ENCODE measurements around the gene NFXL1. TPM values are rescaled to one million over a fixed set of nuclear protein-coding genes. Genes with fewer than 3 reads are reported as not detected.

NFXL1 gene
- total RNA-seq, 4 donors from 2014 or later: 7.0 to 31.4 (median 14.5) TPM

- no peak overlapping the region for H3K4me3 ChIP-seq
- no peak overlapping the region for H3K27ac ChIP-seq
- DNase-seq: no peak
- no peak for TF ChIP-seq POLR2A (IDR thresholded peaks at IDR 0.05)
- no peak for TF ChIP-seq CTCF (IDR thresholded peaks at IDR 0.05)
- H3K36me3 ChIP-seq: no peaks in the 10 kb centered on the region
- no peaks in the 10 kb centered on the region for H3K27me3 ChIP-seq
- no peaks in the 10 kb centered on the region for H3K4me1 ChIP-seq
- no peaks in the 10 kb centered on the region for H3K9me3 ChIP-seq
These were observed 54.1 kb downstream of the NFXL1 start for GRCh38 chr4:47860305-47860704.

GRCh38 chr4:47858006-47858405 lies 56.4 kb downstream of the NFXL1 start:
- peaks cover 0 to 4% (median 0%) of the 10 kb centered on the region in 3 donors for H3K36me3 ChIP-seq
- no peak overlapping the region for H3K27ac ChIP-seq
- no peaks in the 10 kb centered on the region for H3K4me1 ChIP-seq
- TF ChIP-seq POLR2A (IDR thresholded peaks at IDR 0.05) (no peak), CTCF (IDR thresholded peaks at IDR 0.05) (no peak)
- DNase-seq: no peak
- H3K9me3 ChIP-seq: no peaks in the 10 kb centered on the region
- H3K4me3 ChIP-seq: no peak overlapping the region
- no peaks in the 10 kb centered on the region for H3K27me3 ChIP-seq

- no peaks in the 10 kb centered on the region for H3K4me1 ChIP-seq
- H3K36me3 ChIP-seq: peaks cover 0 to 4% (median 0%) of the 10 kb centered on the region in 3 donors
- H3K27ac ChIP-seq: no peak overlapping the region
- DNase-seq: no peak
- no peaks in the 10 kb centered on the region for H3K9me3 ChIP-seq
- TF ChIP-seq POLR2A (IDR thresholded peaks at IDR 0.05): no peak
- no peak for TF ChIP-seq CTCF (IDR thresholded peaks at IDR 0.05)
- H3K27me3 ChIP-seq: no peaks in the 10 kb centered on the region
- no peak overlapping the region for H3K4me3 ChIP-seq
These were observed 57.7 kb downstream of the NFXL1 start for GRCh38 chr4:47856713-47857112.

- H3K4me3 ChIP-seq: no peak overlapping the region
- H3K36me3 ChIP-seq: peaks cover 0 to 4% (median 0%) of the 10 kb centered on the region in 3 donors
- H3K9me3 ChIP-seq: no peaks in the 10 kb centered on the region
- no peaks in the 10 kb centered on the region for H3K4me1 ChIP-seq
- TF ChIP-seq POLR2A (IDR thresholded peaks at IDR 0.05) (no peak), CTCF (IDR thresholded peaks at IDR 0.05) (no peak)
- H3K27me3 ChIP-seq: no peaks in the 10 kb centered on the region
- DNase-seq: no peak
- H3K27ac ChIP-seq: no peak overlapping the region
These were observed 59.0 kb downstream of the NFXL1 start for GRCh38 chr4:47855350-47855749.

GRCh38 chr4:47852136-47852535 lies 62.2 kb downstream of the NFXL1 start:
- Histone ChIP-seq H3K9me3 (no peaks in the 10 kb centered on the region), H3K36me3 (peaks cover 0 to 17% (median 0%) of the 10 kb centered on the region in 3 donors), H3K4me3 (no peak overlapping the region), H3K4me1 (no peaks in the 10 kb centered on the region), H3K27me3 (no peaks in the 10 kb centered on the region), H3K27ac (no peak overlapping the region)
- TF ChIP-seq POLR2A (IDR thresholded peaks at IDR 0.05) (no peak), CTCF (IDR thresholded peaks at IDR 0.05) (no peak)
- DNase-seq: no peak

- DNase-seq: no peak
- H3K36me3 ChIP-seq: peaks cover 0 to 20% (median 0%) of the 10 kb centered on the region in 3 donors
These were observed 64.9 kb downstream of the NFXL1 start for GRCh38 chr4:47849466-47849865.

More at GRCh38 chr4:47849466-47849865, 64.9 kb downstream of the NFXL1 start:
- Histone ChIP-seq H3K27ac (no peak overlapping the region), H3K4me1 (no peaks in the 10 kb centered on the region), H3K4me3 (no peak overlapping the region), H3K9me3 (no peaks in the 10 kb centered on the region), H3K27me3 (no peaks in the 10 kb centered on the region)
- TF ChIP-seq POLR2A (IDR thresholded peaks at IDR 0.05) (no peak), CTCF (IDR thresholded peaks at IDR 0.05) (no peak)
